ENCODE data around the gene UBE2G1. TPM values are rescaled to one million over a fixed set of nuclear protein-coding genes. Genes with fewer than 3 reads are reported as not detected.
"Not testable (repeated sequence)": the region's sequence is repeated elsewhere in the genome, so short reads cannot be mapped to it uniquely, and the experiment has no call there.

The UBE2G1 gene
- total RNA-seq, 4 donors from 2014 or later, result 52.5 to 88.2 (median 73.5) TPM

DNA sequence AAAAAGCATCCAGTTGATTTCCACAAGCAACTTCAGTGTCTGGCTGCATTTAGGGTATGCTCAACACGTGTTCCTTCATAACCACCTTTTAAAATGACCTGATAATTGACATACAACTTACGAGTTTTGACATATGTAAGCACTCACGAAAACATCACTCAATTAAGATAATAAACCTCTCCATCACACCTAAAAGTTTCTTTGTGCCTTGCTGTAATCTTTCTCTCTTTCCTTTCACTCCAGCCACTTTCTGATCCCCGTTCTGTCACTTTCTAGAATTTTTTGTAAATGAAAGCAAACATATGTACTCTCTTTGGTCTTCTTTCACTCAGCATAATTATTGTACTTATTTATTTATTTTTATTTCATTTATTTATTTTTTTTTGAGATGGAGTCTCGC is 20.7 kb upstream of the UBE2G1 start:
- Histone ChIP-seq H3K4me1 (peaks cover 0 to 27% (median 0%) of the 10 kb centered on the region in 3 donors), H3K9me3 (no peaks in the 10 kb centered on the region), H3K36me3 (no peaks in the 10 kb centered on the region), H3K27me3 (no peaks in the 10 kb centered on the region), H3K27ac (no peak overlapping the region), H3K4me3 (no peak overlapping the region)
- 82 to 85% methylated on average over 5 of the region's 5 CpGs for WGBS, 2 donors
- no peak for DNase-seq
- TF ChIP-seq, protein P1, sequence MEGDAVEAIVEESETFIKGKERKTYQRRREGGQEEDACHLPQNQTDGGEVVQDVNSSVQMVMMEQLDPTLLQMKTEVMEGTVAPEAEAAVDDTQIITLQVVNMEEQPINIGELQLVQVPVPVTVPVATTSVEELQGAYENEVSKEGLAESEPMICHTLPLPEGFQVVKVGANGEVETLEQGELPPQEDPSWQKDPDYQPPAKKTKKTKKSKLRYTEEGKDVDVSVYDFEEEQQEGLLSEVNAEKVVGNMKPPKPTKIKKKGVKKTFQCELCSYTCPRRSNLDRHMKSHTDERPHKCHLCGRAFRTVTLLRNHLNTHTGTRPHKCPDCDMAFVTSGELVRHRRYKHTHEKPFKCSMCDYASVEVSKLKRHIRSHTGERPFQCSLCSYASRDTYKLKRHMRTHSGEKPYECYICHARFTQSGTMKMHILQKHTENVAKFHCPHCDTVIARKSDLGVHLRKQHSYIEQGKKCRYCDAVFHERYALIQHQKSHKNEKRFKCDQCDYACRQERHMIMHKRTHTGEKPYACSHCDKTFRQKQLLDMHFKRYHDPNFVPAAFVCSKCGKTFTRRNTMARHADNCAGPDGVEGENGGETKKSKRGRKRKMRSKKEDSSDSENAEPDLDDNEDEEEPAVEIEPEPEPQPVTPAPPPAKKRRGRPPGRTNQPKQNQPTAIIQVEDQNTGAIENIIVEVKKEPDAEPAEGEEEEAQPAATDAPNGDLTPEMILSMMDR (IDR thresholded peaks at IDR 0.05), result no peak
- TF ChIP-seq POLR2A (IDR thresholded peaks at IDR 0.05), result no peak
- intact Hi-C loops (cut with DNase I), result no loop called here

DNA sequence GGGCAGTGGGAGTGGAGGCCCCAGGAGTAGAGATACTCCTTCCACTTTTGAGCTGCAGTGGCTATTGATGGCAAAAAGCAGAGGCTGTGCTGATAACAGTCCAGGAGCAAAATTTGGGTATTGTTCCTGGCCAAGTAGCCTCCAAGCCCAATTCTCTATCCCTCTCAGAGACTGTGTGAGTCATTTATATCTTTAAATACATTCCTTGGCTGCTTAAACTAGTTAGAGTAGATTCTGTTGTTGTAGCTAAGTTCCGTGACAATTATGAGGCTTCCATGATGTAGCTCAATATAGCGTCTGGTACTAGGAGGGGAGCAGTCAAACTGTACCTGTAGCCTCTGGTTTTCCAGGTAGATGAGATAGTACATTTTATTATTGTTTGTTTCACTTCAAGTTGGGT is 19.9 kb upstream of the UBE2G1 start:
- H3K4me3 ChIP-seq, result no peak overlapping the region

DNA sequence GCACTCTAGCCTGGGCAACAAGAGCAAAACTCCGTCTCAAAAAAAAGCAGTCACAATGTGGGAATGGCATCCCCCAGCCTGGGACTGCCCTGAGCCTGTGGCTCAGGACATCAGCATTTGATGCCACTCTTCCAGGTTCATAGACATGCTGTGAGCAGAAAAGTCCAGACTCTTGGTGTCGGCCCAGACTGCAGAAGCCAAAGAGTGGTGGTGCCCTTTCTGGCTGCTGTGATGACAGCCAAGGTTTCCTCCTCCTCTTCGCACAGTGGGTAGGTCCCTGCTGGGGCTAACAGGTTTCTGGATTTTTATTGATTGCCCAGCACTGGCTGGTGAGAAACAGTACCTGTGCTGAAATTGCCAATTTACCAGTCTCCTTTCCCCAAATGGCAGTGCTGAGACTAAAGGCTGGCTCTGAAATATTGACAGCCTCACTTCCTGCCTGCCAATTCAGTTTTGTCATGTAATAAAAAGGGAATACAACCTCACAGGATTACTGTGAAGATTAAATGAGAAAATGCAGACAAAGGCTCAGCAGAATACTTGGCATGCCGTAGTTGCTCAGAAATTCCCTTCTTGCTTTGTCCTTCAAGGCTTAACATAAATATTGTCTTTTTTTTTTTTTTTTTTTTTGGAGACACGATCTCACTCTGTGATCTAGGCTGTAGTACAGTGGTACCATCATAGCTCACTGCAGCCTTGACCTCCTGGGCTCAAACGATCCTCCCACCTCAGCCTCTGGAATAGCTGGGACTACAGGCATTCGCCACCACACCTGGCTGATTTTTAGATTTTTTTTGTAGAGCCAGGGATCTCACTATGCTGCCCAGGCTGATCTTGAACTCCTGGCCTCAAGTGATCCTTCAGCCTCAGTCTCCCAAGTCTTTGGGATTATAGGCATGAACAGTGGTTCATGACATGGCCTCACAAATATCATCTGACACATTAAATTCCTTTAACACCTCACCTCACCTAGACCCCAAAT is 15.5 kb upstream of the UBE2G1 start:
- TF ChIP-seq POLR2A (IDR thresholded peaks at IDR 0.05), result no peak
- TF ChIP-seq, protein P1 (IDR thresholded peaks at IDR 0.05), result no peak
- intact Hi-C loops (cut with DNase I), result no loop called here
- Histone ChIP-seq H3K4me1 (peaks cover 0 to 25% (median 0%) of the 10 kb centered on the region in 3 donors), H3K9me3 (no peaks in the 10 kb centered on the region), H3K27me3 (no peaks in the 10 kb centered on the region), H3K4me3 (no peak overlapping the region), H3K36me3 (no peaks in the 10 kb centered on the region), H3K27ac (no peak overlapping the region)
- DNase-seq, result no peak
- WGBS, 2 donors, result 60% methylated on average over 7 of the region's 7 CpGs

More for the DNA sequence above, 19.9 kb upstream of the UBE2G1 start:
- TF ChIP-seq POLR2A (IDR thresholded peaks at IDR 0.05), result no peak
- TF ChIP-seq, protein P1 (IDR thresholded peaks at IDR 0.05), result no peak
- H3K9me3 ChIP-seq, result no peaks in the 10 kb centered on the region
- no peak for DNase-seq
- WGBS, 2 donors, result 38 to 45% methylated on average over 2 of the region's 2 CpGs
- peak overlapping the region in 2 of 4 donors; percentile 30 to 46 for H3K27ac ChIP-seq
- H3K4me1 ChIP-seq, result peaks cover 0 to 27% (median 0%) of the 10 kb centered on the region in 3 donors
- intact Hi-C loops (cut with DNase I), result no loop called here
- H3K27me3 ChIP-seq, result no peaks in the 10 kb centered on the region
- no peaks in the 10 kb centered on the region for H3K36me3 ChIP-seq

DNA sequence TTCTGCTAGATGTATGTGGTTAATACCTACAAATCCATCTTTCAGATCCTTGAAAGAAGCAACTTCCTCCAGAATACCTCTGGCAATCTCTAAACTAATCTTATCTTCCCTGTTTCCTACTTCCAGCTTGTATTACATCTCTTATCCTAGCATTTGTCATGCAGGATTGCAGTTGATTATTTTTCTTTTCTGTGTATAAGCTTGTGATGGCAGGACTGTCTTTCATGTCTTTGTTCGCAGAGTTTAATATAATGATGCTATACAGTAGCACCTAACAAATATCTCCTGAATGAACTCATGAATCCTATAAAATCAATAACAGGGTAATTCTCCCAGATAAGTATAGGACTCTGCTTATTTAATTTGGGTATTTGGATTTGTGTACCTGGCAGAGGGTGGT is 12.2 kb upstream of the UBE2G1 start:
- WGBS, 2 donors, result 95 to 96% methylated on average over 1 of the region's 1 CpG

DNA sequence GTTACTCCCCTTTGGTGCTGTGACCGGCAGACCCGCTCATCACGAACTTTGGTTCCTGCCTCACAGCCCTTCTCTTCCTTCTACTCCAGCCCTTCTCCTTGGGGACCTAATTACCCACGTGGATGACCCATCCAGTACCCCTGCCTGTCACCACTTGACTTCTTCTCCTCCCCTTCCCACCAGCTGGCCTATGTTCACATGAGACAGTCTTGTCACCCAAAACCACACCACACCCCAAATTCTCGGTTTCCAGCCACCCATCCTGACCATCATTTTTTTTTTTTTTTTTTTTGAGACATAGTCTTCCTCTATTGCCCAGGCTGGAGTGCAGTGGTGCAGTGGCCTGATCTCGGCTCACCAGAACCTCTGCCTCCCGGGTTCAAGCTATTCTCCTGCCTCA is 10.8 kb upstream of the UBE2G1 start:
- H3K36me3 ChIP-seq; DNase-seq; H3K27me3 ChIP-seq; H3K27ac ChIP-seq; H3K4me3 ChIP-seq; intact Hi-C loops (cut with DNase I); H3K9me3 ChIP-seq: not testable (repeated sequence)
- WGBS, 2 donors, result 76 to 78% methylated on average over 7 of the region's 7 CpGs
- peaks cover 0 to 36% (median 0%) of the 10 kb centered on the region in 3 donors for H3K4me1 ChIP-seq

More for the DNA sequence above, 12.2 kb upstream of the UBE2G1 start:
- Histone ChIP-seq H3K9me3 (no peaks in the 10 kb centered on the region), H3K36me3 (no peaks in the 10 kb centered on the region), H3K27me3 (no peaks in the 10 kb centered on the region), H3K4me3 (no peak overlapping the region), H3K4me1 (peaks cover 0 to 28% (median 0%) of the 10 kb centered on the region in 3 donors), H3K27ac (no peak overlapping the region)
- no peak for DNase-seq
- no peak for TF ChIP-seq POLR2A (IDR thresholded peaks at IDR 0.05)
- TF ChIP-seq, protein P1 (IDR thresholded peaks at IDR 0.05), result no peak
- intact Hi-C loops (cut with DNase I), result no loop called here

DNA sequence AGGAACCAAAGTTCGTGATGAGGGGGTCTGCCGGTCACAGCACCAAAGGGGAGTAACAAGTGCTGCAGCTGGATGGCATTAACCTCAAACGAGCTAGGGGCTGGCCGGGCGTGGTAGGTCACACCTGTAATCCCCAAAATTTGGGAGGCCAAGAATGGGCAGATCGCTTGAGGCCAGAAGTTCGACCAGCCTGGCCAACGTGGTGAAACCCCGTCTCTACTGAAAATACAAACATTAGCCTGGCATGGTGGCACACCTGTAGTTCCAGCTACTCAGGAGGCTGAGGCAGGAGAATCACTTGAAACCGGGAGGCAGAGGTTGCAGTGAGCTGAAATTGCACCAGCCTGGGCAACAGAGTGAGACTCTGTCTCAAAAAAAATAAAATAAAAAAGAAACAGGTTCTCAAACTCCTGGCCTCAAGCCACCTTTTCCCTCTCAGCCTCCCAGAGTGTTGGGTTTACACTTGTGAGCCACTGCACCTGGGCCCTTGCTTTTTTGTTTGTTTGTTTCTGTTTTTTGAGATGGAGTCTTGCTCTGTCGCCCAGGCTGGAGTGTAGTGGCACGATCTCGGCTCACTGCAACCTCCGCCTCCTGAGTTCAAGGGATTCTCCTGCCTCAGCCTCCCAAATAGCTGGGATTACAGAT is 9.4 kb upstream of the UBE2G1 start:
- H3K27ac ChIP-seq; H3K9me3 ChIP-seq; DNase-seq; H3K36me3 ChIP-seq; intact Hi-C loops (cut with DNase I); H3K4me3 ChIP-seq; H3K27me3 ChIP-seq: not testable (repeated sequence)
- 76 to 77% methylated on average over 14 of the region's 14 CpGs for WGBS, 2 donors
- peaks cover 0 to 25% (median 0%) of the 10 kb centered on the region in 3 donors for H3K4me1 ChIP-seq

Data from esophagus squamous epithelium (tissue), 5 donors.